PC-9 (cell line): ENCODE data around the gene FGFR3. TPM values are rescaled to one million over a fixed set of nuclear protein-coding genes. Genes with fewer than 3 reads are reported as not detected.

ENCODE experiments used
- BruUV-seq: library from RNA; stranded (reverse); fragments of 400-500 nt; replicated peaks from 2 replicates; lab custom pipeline; 2021; lab: Mats Ljungman, UMichigan
- CTCF ChIA-PET: fragments of 300-600 bp; sonication (Branson Sonifier 250); formaldehyde crosslinking; loops from one replicate; lab custom pipeline; 2022; ENCODE audit warnings: antibody characterized with exemption; lab: Charles Lee
- POLR2A ChIA-PET: fragments of 300-600 bp; sonication (Branson Sonifier 250); formaldehyde crosslinking; loops from one replicate; lab custom pipeline; 2022; ENCODE audit warnings: antibody characterized with exemption; ENCODE audit not compliant: unreplicated experiment; lab: Charles Lee
- DNase-seq, 2 experiments: peaks; one replicate each; pipeline versions ENCODE4 v3.0.0 to v3.0.0-alpha.2; 2015 to 2022; ENCODE audit warnings: mixed read lengths in 1 of 2
- H2AFZ ChIP-seq: fragments of 200-600 bp; sonication (generic); 2 replicates; pipeline ENCODE4 v1.8.1; 2017; ENCODE audit warnings: antibody characterized with exemption
- H3F3A ChIP-seq: fragments of 200-600 bp; sonication (generic); 2 replicates; pipeline ENCODE4 v1.8.1; 2017; ENCODE audit warnings: antibody characterized with exemption, mild to moderate bottlenecking, low read depth; ENCODE audit not compliant: insufficient read depth
- H3K27ac ChIP-seq: fragments of 200-600 bp; sonication (generic); 2 replicates; pipeline ENCODE4 v1.6.1; 2016; ENCODE audit warnings: mixed run types
- H3K27me3 ChIP-seq: fragments of 200-600 bp; sonication (generic); 2 replicates; pipeline ENCODE4 v1.6.1; 2016; ENCODE audit warnings: low read depth, mixed run types; ENCODE audit not compliant: insufficient read depth
- H3K36me3 ChIP-seq: fragments of 200-600 bp; sonication (generic); 2 replicates; pipeline ENCODE4 v1.6.1; 2016; ENCODE audit warnings: low read depth, mixed run types
- H3K4me1 ChIP-seq: fragments of 200-600 bp; sonication (generic); replicated peaks from 2 replicates; pipeline ENCODE4 v1.6.1; 2016; ENCODE audit warnings: mixed run types; ENCODE audit not compliant: insufficient read depth
- H3K4me2 ChIP-seq: fragments of 200-600 bp; sonication (generic); 2 replicates; pipeline ENCODE4 v1.6.1; 2017; ENCODE audit warnings: mixed run types
- H3K4me3 ChIP-seq: fragments of 200-600 bp; sonication (generic); 2 replicates; pipeline ENCODE4 v1.6.1; 2016; ENCODE audit warnings: mixed run types
- H3K79me2 ChIP-seq: fragments of 200-600 bp; sonication (generic); 2 replicates; pipeline ENCODE4 v1.6.1; 2017; ENCODE audit warnings: low read depth, mixed run types
- H3K9me2 ChIP-seq: fragments of 200-600 bp; sonication (generic); 2 replicates; pipeline ENCODE4 v1.8.1; 2017; ENCODE audit warnings: mild to moderate bottlenecking; ENCODE audit not compliant: insufficient read depth
- H3K9me3 ChIP-seq: fragments of 200-600 bp; sonication (generic); 2 replicates; pipeline ENCODE4 v1.8.1; 2016; ENCODE audit warnings: low read depth; ENCODE audit not compliant: insufficient read depth
- H4K20me1 ChIP-seq: fragments of 200-600 bp; sonication (generic); 2 replicates; pipeline ENCODE4 v1.8.1; 2017; ENCODE audit not compliant: insufficient read depth
- EZH2 ChIP-seq: fragments of 200-600 bp; sonication (generic); IDR thresholded peaks from 2 replicates; pipeline ENCODE4 v1.8.0; 2017; ENCODE audit warnings: antibody characterized with exemption, low read depth
- intact Hi-C: fragments of 100-400 bp; cut with micrococcal nuclease; formaldehyde crosslinking; loops from one replicate; pipeline ENCODE4 v1.10.0; 2022; ENCODE audit not compliant: unreplicated experiment
- total RNA-seq: library from RNA; stranded (reverse); gene quantifications from 2 replicates; pipeline ENCODE4 v1.2.3, GENCODE V29; 2021
- TF ChIP-seq, protein P1 (sequence below): fragments of 200-600 bp; sonication (generic); conservative IDR thresholded peaks from 2 replicates; pipeline ENCODE4 v1.6.1; 2017; ENCODE audit warnings: mixed run types, antibody characterized with exemption, mild to moderate bottlenecking, moderate library complexity

Gene FGFR3
- total RNA-seq, 1 experiment from 2014 or later = 8.2 TPM

DNA sequence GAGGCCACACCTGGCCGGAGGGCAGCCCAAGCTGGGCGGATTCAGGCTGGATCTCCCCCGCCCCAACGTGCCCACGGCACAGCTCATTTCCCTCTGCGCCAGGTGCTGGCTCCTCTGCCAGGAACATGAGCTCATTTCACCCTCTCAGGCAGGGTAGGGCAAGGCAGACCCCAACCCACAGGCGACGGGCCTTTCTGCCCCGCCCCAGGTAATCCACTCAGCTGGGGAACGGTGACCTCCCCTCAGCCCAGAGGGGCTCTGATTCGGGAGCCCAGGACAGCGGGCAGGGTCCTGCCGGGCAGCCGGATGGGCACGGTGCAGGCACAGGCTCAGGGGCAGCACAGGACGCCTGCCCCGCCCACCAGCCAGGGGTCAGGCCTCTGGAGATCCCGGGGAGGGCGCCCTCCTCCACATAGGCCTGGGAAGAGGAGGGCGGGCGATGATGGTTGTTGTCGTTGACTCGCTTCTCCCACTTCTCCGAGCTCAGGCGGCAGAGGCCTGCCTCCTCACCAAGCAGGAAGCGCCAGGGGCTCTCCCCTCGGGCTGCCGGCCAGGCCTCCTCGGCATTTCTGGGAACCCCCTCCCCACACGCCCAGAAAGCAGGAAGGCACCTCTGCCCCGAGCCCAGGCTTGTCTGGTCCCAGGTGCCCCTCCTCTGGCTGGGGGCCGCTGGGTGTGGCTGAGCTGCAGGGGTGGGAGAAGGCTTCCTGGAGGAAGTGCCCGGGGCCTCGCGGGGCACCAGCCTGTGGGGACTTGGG, 40.6 kb upstream of the FGFR3 start:
- H3K27me3 ChIP-seq = no peaks in the 10 kb centered on the region
- H3K4me3 ChIP-seq = no peak overlapping the region
- no peaks in the 10 kb centered on the region; the same call in 1 of the 2 replicates for H4K20me1 ChIP-seq
- ChIA-PET CTCF (interaction anchor here (0.5 to 0.6 kb wide), 2 partner anchors 43 to 882 kb away, joined by 3 to 4 read pairs; no protein-coding TSS in a partner anchor), POLR2A (no interaction called here)
- H3K4me2 ChIP-seq = no peak overlapping the region
- peaks cover under 1% of the 10 kb centered on the region; the same call in 1 of the 2 replicates for H3F3A ChIP-seq
- no peak overlapping the region for H3K27ac ChIP-seq
- TF ChIP-seq, protein P1, sequence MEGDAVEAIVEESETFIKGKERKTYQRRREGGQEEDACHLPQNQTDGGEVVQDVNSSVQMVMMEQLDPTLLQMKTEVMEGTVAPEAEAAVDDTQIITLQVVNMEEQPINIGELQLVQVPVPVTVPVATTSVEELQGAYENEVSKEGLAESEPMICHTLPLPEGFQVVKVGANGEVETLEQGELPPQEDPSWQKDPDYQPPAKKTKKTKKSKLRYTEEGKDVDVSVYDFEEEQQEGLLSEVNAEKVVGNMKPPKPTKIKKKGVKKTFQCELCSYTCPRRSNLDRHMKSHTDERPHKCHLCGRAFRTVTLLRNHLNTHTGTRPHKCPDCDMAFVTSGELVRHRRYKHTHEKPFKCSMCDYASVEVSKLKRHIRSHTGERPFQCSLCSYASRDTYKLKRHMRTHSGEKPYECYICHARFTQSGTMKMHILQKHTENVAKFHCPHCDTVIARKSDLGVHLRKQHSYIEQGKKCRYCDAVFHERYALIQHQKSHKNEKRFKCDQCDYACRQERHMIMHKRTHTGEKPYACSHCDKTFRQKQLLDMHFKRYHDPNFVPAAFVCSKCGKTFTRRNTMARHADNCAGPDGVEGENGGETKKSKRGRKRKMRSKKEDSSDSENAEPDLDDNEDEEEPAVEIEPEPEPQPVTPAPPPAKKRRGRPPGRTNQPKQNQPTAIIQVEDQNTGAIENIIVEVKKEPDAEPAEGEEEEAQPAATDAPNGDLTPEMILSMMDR = no peak
- no peak for TF ChIP-seq EZH2
- H3K9me2 ChIP-seq = no peaks in the 10 kb centered on the region
- no peaks in the 10 kb centered on the region for H3K36me3 ChIP-seq
- no peaks in the 10 kb centered on the region for H3K4me1 ChIP-seq
- BruUV-seq = no TSS peak
- DNase-seq = peak in 1 of 2 experiments; percentile 54
- no peaks in the 10 kb centered on the region for H3K9me3 ChIP-seq
- H3K79me2 ChIP-seq = no peaks in the 10 kb centered on the region
- H2AFZ ChIP-seq = no peak overlapping the region
- intact Hi-C loops = loop anchor here (1.0 to 5.0 kb wide), 2 partner anchors 40 to 58 kb away; partner anchors contain the start of gene FGFR3

DNA sequence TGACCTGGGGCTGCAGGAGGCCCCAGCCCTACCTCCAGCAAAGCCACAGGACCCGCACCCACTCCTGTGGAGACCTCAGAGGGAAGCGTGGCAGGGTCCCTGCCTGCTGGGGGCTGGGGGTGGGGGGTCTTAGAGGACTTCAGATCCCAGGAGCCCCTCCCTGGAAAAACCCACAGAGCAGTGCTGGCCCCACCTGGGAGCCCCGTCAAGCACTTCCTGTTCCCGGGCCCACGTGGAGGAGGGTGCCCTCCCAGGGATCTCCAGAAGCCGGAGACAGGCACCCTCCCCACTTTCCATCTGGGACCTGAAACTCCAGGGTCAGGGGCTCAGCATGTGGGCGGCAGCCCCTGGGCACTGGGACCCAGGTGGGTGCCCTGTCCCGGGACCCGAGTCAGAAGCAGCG, 39.8 kb upstream of the FGFR3 start:
- Histone ChIP-seq H3K9me3 (no peaks in the 10 kb centered on the region), H3K9me2 (no peaks in the 10 kb centered on the region), H3K79me2 (no peaks in the 10 kb centered on the region), H3K4me2 (no peak overlapping the region), H3F3A (peaks cover 3% of the 10 kb centered on the region; the same call in 1 of the 2 replicates), H3K36me3 (no peaks in the 10 kb centered on the region), H3K27ac (no peak overlapping the region), H4K20me1 (no peaks in the 10 kb centered on the region), H3K4me3 (no peak overlapping the region), H3K27me3 (no peaks in the 10 kb centered on the region), H2AFZ (no peak overlapping the region), H3K4me1 (no peaks in the 10 kb centered on the region)
- intact Hi-C loops = loop anchor here (5.0 kb wide), 1 partner anchor 39 kb away; the partner anchor contains the start of gene FGFR3
- no TSS peak for BruUV-seq
- no peak for TF ChIP-seq EZH2
- TF ChIP-seq, protein P1 = no peak
- CTCF ChIA-PET = no interaction called here
- POLR2A ChIA-PET = no interaction called here
- DNase-seq = no peak

DNA sequence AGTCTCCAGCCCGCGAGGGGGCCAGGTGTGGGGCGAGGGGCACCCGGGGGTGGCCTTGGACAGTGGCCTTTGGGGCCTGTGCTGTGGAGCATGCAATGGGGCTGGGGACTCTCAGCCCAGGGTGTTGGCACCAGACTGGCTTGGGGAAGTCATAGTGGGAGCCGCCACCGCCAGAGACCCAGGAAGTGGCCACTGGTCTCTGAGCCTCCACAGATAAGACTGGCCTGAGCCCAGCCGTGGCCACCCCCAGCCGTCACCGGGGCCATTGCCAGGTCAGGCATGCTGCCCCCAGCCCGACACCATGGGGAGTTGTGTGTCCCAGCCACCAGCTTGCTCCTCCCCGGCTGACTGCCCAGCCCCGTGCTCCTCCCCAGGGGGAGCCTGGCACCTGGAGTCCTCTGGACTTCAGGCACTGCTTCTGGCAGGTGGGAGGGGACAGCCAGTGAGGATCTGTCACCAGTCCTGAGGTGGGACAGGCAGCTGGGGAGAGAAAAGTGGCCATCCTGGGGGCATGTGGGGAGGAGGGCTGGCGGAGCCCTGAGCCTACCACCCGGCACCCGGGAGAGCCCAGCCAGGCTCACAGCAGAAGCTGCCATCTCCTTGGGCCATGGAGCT, 39.3 kb upstream of the FGFR3 start:
- Histone ChIP-seq H3K27me3 (no peaks in the 10 kb centered on the region), H3F3A (peaks cover 3% of the 10 kb centered on the region; the same call in 1 of the 2 replicates), H3K36me3 (no peaks in the 10 kb centered on the region), H4K20me1 (no peaks in the 10 kb centered on the region), H3K27ac (no peak overlapping the region), H2AFZ (no peak overlapping the region), H3K4me1 (no peaks in the 10 kb centered on the region), H3K79me2 (no peaks in the 10 kb centered on the region), H3K4me3 (no peak overlapping the region), H3K9me3 (no peaks in the 10 kb centered on the region), H3K4me2 (no peak overlapping the region), H3K9me2 (no peaks in the 10 kb centered on the region)
- no TSS peak for BruUV-seq
- intact Hi-C loops = loop anchor here (5.0 kb wide), 1 partner anchor 38 kb away; the partner anchor contains the start of gene FGFR3
- DNase-seq = no peak
- ChIA-PET CTCF (no interaction called here), POLR2A (no interaction called here)
- no peak for TF ChIP-seq EZH2
- TF ChIP-seq, protein P1 = no peak
